GF-D8 (cell line): ENCODE data around the gene OPN3.

Experiments used
- DNase-seq: peaks from one replicate; lab custom pipeline; 2025; lab: John Stamatoyannopoulos, UW

Gene OPN3

DNA sequence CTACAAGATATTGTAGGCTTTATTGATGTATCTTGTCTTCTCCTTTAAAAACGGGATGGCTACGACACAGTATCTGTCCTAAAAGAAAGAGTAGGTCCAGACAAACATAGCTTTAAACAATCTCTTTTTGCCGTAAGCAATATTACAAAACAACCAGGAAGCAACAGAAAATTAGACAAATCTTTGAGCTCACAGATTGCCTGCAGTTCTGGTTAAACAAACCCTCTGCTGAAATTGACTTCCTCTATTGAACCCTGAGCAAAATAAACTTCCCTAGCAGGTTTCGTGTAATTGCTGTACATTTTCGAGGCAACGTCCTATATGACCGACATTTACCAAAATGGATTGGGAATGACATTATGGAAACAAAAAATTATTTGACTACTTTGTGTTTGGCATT lies 50.6 kb downstream of the OPN3 start:
- DNase-seq: no peak

DNA sequence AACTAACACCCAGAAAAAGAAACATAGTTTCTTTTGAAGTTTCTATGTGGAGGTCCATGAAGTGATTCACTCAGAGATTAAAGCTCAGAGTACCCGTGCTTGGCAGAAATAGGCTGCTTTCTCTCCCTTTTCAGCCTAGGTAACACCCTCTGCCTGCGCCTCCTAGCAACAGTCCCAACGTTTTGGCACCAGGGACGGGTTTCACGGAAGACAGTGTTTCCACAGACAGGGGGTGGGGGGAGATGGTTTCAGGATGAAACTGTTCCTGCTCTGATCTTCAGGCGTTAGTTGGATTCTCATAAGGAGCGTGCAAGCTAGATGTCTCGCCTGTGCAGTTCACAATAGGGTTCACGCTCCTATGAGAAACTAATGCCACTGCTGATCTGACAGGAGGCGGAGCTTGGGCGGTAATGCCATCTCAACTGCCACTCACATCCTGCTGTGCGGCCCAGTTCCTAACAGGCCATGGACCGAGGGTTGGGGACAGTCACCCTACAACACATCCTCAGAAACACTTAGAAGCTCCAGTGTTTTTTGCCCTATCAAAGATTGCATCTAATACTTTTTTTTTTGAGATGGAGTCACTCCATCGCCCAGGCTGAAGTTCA lies 53.2 kb downstream of the OPN3 start:
- DNase-seq: no peak

- DNase-seq: no peak
These were observed 57.2 kb downstream of the OPN3 start for GRCh38 chr1:241582921-241583321.

DNA sequence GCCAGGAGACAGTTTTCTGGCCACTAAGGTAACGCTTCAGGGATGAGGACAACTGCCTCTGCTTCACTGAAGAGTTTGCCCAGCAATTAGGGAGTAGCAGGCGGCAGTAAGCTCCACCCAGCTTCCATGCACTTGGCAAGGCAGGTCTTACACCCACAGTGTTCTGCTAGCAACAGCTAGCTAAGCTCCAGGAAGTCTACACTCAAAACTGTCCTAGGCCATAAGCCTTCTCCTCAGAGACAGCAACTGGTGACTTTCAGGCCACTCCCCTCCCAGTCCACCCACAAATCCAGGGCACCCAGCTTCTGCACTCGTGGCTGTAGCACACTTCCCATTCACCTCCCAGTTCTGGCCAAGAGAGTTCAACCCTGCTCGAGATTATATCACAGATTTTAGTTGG lies 60.7 kb downstream of the OPN3 start:
- no peak for DNase-seq

- no peak for DNase-seq
These were observed 66.0 kb downstream of the OPN3 start for GRCh38 chr1:241574154-241574553.

- DNase-seq: no peak
These were observed 70.3 kb downstream of the OPN3 start for GRCh38 chr1:241569848-241570247.

- DNase-seq: no peak
These were observed 79.4 kb downstream of the OPN3 start for GRCh38 chr1:241560849-241561187.

DNA sequence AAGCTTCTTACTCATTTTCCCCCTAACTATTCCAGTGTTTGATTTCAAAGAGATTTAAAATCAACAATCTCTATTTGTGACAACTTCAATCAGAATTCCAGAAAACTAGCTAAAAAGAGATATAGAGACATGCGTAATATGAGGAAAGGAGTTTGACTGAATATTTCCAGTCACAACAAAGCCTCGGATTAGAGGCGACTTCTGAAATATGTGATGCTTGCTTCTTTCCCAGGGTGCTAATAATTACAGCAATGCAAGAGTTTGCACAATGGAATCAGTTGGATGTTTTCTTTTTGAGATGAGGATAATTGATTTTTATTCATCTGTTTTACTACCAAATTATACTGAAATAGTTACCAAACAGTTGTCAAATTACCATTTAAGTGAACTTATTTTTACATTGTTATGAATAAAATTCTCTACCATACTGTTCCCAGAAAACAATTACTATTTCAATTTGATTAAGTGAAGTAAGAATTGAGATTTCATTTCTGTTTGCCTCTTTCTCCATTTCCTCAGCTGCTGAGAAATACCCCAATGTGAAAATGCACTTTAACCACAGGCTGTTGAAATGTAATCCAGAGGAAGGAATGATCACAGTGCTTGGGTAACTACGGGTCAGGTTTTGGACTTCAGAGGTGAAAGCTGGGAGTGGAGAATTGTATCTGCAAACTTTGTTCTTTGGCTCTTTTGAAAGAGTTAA lies 79.9 kb downstream of the OPN3 start:
- DNase-seq: peak; percentile 3

- no peak for DNase-seq
These were observed 82.5 kb downstream of the OPN3 start for GRCh38 chr1:241557551-241558193.

- DNase-seq: no peak
These were observed 83.1 kb downstream of the OPN3 start for GRCh38 chr1:241557031-241557430.

GRCh38 chr1:241555526-241555925 lies 84.6 kb downstream of the OPN3 start:
- no peak for DNase-seq

DNA sequence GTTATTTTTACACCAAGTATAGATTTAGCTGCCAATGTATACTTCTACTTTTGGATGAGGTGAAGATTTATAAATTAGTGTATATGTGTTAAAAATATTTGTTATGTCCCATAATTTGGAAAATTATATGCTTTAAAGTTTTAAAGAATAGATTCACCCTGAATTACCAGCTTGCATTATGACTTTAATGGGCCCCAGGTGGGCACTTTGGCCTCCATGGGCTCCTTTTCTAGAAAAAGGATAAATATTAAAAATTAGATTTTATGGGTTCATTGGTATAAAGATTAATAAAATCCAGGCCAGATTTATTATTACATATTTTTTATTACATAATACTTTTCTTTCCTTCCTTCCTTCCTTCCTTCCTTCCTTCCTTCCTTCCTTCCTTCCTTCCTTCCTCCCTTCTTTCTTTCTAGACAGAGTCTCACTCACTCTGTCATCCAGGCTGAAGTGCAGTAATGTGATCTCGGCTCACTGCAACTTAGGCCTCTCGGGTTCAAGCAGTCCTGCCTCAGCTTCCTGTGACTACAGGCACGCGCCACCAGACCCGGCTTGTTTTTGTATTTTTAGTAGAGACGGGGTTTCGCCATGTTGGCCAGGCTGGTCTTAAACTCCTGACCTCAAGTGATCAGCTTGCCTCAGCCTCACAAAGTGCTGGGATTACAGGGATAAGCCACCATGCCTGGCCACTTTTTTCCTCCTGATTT lies 86.1 kb downstream of the OPN3 start:
- DNase-seq: no peak

DNA sequence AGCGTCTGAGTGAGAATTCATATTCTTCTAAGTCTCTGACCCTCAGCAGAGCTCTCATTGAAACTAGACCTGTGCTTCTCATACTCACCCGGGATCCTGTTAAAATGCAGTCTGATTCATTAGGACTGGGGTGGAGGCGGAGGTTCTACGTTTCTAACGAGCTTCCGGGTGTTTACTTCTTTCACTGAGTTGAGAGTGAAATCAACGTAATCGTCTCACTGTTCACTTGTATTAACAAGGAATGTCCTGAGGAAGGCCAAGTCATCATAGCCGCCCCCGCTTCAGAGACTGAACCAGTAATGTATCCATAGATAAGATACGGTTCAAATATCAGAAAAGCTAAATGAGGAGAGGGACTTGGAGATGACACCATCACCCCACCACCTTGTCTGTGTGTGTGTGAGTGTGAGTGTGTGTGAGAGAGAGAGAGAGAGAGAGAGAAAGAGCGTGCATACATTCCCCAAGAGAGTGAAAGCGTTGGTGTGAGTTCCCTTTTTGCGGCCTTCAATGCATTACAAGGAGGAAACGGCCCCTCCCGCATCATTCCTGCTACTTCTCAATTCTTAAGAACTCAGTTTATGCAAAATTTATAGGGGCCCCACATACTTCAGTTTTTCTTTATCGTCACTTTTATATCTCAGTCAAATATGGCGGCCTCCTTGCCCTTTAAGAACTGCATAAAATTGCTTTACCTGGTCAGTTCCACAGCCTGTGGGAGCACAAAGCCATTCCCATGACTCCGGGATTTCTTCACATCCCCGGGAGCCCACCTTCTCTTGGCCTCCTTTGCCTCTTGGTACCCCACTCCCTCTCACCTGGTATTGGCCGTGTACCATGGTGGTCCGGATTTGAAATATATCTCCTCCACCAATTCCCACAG lies 88.2 kb downstream of the OPN3 start:
- DNase-seq: peak; percentile 83

GRCh38 chr1:241550318-241550717 lies 89.9 kb downstream of the OPN3 start:
- DNase-seq: no peak

DNA sequence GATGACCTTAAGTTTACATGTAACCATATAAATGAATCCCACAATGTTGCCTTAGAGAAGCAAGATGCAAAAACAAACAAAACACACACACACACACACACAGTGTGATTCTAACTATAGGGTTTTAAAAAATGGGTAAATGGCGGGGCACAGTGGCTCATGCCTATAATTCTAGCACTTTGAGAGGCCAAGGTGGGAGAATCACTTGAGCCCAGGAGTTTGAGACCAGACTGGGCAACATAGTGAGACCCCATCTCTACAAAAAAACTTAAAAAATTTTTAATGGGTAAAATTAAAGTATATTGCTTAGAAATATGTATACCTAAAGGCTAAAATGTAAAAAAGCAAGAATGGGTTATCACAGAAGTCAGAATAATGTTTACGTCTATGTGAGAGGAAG lies 92.2 kb downstream of the OPN3 start:
- DNase-seq: no peak
